GM10847 (cell line): ENCODE measurements around the gene TLR10.

Experiments
- POLR2A ChIP-seq: IDR thresholded peaks from 2 replicates; pipeline ENCODE4 v1.6.1; 2011; ENCODE audit not compliant: insufficient read length; ENCODE audit errors: extremely low read depth

Gene TLR10

DNA sequence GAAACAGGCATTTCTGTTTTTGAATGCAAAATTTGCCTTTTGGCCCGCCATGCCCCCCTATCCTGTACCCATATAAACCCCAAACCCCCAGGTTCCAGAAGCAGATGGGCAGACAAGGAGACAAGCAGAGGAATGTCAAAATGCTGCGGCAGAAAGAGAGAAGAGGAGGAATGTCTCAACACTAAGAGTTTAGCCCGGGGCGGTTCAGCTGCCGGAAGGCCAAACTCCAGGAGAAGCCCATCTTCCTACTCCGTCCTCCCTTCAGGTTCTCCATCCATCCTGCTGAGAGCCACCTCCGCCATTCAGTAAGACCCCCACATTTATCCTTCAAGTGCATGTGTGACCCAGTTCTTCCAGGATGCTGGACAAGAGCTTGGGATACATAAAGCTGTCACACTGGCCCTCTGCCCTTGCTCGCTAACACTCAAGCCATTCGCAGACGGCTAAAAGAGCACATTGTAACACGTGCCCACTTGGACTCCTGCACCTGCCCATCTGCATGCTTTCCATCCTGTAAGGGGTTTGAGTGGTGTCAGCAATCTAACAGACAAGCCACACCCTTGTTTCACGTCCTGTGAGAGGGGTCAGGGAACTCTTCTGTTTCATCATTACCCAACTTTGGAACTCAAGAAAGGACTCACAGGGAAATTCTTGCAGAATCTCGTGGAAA, 31.3 kb downstream of the TLR10 start:
- no peak for TF ChIP-seq POLR2A

DNA sequence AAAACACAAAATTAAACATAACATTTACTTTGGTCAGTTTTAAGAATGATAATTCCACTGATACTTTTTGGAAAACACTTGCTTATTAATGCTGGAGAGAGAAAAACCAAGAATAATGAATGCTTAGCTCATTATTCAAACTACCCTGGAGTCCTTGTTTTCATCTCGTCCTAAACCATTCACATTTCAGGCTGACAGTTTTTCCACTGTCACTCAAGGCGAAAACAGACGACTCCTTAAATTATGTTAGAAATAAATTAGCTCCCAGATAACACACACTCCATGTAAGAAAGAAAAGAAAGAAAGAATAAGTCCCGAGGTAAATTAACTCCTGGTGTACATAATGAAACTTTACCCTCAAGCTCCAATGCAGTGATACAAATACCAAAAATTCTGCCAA, 33.5 kb downstream of the TLR10 start:
- TF ChIP-seq POLR2A = no peak

DNA sequence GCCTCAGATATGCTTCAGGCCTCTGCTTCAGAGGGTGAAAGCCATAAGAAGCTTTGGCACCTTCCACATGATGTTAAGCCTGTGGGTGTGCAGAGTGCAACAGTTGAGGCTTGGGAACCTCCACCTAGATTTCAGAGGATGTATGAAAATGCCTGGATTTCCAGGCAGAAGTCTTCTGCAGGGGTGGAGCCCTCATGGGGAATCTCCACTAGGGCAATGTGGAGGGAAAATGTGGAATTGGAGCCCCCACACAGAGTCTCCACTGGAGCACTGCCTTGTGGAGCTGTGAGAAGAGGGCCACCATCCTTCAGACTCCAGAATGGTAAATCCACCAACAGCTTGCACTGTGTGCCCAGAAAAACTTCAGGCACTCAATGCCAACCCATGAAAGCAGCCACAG, 35.2 kb downstream of the TLR10 start:
- no peak for TF ChIP-seq POLR2A

DNA sequence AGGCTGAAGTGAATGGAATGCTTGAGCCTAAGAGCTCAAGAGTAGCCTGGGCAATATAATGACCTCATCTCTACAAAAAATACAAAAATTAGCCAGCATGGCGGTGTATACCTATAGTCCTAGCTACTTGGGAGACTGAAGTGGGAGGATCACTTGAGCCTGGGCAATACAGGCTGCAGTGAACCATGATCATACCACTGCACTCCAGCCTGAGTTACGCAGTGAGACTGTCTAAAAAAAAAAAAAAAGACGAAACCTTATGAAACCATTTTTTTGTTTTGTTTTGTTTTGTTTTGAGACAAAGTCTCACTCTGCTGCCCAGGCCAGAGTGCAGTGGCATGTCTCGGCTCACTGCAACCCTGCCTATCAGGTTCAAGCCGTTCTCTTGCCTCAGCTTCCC, 36.9 kb downstream of the TLR10 start:
- no peak for TF ChIP-seq POLR2A

DNA sequence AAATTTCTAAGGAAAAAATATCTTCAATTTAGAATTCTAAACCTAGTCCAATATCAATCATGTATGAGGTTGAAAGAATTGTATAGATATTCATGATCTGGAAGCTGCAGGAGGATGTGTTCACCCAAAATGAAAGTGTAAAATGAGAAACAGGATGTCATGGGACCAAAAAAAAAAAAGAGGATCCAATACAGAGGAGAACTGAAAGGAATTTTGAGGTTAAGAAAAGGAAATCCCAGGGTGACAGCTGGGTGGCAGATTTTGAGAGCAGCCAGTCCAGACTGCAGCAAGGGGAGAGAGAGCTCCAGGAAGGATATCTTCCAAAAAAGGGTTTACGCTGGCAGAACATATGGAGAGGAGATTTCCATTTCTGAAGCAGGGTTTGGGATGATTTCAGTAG, 38.9 kb downstream of the TLR10 start:
- TF ChIP-seq POLR2A = no peak

DNA sequence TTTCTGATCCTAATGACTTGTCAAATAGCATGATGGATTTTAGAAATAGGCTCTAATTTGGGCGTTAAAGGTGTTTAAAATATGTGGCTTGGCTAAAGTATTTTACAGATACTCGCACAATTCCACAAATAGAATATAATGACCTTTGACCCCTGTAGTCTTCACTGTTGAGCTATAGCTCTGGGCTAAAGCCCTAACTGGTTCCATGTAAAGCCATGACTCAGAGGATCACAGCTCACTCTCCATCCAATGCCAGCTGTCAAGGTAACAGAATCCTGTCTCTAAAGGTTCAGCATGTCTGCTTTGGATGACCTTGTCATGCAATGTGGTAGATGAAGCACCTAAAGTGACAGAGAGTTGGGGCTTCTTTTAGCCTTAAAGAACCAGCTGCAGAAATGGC, 42.5 kb downstream of the TLR10 start:
- TF ChIP-seq POLR2A = no peak

DNA sequence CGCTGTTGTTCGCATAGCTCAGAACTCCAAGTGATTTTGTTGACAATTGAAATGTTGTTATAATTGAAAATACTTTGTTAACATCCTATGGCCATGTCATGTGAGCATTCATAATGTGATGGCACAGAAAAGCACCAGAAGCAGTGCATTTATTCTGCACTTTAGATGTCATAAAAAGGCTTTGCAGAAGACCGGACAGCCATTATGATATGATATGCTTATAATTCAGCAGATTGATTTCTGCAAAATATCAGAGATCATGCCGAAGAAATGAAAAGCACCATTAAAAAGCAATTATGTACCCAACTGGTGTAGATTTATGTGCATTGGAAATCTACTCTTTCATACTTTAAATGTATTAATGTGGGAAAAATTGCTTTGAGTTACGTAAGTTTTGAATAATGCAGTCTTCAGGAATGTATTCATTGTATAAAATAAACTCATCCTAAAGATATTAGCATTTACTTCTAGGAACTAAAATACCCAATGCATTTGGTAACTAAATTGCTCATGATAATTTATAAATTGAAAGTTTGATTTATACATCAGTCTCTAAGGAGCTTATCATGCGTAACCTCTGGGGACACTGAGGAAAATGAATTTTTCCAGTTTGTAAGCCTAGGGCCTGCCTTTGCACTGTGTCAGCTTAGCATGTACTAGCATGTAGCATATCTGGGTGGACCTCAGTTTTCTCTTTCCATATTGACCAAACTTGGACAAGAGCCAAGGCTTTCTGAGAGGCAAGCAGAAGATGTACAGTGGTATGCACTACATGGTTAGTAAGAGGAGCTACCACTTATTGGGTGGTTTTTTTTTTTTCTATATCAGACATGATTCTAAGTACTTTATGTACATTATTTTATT, 43.6 kb downstream of the TLR10 start:
- no peak for TF ChIP-seq POLR2A

DNA sequence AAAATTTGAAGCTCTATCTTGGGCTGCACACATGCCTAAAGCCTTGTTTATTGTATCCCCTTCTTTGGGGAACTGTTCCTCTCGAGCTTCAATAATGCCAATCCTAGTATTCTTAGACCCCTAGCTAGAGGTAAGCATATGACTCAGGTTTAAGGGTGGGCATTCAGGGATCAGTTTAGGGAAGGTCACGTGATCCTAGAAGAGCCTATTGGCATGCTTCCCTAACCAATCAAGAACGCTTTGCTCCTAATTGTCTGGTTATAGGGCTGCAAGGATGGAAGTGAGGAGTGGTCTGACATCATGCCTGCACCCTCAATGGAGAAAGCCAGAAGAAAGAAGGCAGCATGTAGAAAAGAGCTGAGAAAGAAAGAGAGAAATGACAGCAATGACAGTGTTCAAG, 46.9 kb downstream of the TLR10 start:
- TF ChIP-seq POLR2A = no peak

DNA sequence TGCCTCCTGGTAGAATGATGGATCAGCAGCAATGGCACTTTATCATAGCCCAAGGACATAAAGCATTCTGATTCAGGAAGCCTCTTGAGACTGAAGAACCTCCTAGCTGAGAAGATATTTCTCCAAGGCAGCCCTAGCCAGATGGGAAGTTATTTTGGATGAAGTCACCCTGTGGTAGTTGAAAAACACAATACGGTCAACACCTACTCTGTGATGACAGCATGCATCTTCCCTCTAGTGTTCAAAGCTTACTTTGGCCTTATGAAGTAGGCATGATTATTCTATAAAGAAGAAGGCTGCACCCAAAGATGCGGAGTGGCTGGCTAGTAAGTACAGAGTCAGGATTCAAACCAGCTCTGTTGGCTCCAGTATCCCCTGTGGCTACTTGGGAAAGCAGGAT, 47.9 kb downstream of the TLR10 start:
- no peak for TF ChIP-seq POLR2A

DNA sequence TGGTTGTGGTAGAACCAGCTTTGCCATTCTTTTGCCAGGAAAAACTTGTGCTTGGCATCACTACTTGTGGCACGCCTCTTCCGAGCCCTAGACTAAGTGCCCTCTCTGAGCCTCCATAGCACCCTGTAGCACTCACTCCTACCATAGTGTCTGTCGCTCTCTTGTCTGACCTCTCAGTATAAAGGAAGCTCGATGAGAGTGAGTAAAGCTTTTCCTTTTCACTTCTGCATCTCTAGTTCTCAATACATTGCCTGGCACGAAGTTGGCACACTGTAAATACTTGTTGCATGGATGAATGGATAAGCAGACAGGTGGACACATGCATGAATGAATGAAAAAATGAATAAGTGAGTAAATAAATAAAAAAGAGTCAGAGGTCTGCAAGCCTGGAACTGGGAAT, 48.3 kb downstream of the TLR10 start:
- no peak for TF ChIP-seq POLR2A

DNA sequence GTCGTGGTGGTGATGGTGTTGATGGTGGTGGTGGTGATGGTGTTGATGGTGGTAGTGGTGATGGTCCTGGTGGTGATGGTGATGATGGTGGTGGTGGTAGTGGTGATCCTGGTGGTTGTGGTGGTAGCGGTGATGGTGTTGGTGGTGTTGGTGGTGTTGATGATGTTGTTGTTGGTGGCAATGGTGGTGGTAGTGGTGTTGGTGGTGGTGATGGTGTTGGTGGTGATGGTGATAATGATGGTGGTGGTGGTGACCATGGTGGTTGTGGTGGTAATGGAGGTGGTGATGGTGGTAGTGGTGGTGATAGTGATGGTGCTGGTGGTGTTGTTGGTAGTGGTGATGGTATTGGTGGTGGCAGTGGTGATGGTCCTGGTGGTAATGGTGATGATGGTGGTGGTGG, 49.1 kb downstream of the TLR10 start:
- no peak for TF ChIP-seq POLR2A

DNA sequence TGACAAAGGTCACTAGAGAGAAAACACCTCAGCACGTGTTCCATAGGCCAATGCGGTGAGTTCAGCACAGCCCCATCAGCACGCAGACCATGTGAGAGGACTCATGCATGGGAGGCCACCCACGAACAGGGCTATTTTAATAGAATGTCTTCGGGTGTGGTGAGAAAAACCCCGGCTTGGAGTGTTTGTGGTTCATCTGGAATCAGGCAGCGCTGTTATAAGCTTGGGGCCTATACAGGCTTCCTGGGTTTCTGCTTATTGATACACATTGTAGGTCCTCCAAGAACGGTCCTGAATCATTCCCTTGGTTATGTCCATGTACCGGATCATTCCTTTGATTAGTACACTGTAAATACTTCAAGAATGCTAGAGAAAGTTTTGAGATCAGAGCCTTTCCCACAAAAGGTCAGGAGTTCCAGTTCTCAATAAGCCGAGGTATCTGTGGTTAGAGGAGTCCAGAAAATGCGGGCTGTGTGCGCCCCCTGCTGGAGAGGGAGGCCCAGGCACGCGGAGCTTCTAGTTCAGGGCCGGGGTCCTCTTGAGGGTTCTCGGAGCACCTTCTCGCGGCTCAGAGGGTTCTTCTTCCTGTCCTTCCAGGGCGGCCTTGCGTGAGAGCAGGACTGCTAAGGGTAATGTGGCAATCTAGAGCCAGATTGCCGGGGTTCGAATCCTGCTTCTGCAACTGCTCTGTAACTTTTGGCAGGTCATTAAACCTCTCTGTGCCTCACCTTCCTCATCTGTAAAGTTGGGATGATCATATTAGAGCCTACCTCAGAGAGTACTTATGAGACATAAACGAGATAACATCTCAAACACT, 51.8 kb downstream of the TLR10 start:
- TF ChIP-seq POLR2A = no peak

DNA sequence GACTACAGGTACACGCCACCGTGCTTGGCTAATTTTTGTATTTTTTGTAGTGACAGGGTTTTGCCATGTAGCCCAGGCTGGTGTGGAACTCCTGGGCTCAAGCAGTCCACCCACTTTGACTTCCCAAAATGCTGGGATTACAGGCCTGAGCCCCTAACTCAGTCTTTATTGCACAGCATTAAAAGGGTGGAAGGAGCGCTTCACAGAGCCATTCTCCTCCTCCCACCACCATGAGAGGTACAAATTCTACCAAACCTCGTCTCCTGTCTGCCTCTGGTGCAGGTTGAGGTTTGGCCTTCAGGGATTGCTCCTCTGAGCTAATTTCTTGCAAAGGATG, 52.3 kb downstream of the TLR10 start:
- no peak for TF ChIP-seq POLR2A

DNA sequence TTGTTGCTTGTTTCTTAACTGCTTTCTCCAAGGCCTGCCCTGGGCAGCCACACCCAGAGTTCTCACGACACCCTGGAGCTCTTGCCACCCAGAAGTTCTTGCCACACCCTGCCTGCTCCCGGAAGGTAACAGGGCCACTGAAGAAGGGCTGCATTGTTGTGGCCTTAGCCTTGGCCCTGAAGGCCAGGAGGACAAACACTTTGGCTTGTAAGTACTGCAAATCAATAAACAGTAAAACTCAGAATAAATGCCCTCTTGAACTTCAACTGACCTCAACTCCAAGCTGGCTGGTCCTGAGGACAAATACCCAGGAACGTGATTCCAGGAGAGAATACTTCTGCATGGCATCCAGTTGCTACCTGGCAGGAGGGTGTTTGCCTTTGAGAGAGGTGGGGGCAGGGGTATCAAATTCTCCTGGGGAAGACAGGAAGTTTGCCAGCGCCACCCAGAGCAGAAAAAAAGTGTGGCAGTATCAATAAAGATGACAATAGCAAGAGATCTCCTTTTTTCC, 54.1 kb downstream of the TLR10 start:
- no peak for TF ChIP-seq POLR2A

DNA sequence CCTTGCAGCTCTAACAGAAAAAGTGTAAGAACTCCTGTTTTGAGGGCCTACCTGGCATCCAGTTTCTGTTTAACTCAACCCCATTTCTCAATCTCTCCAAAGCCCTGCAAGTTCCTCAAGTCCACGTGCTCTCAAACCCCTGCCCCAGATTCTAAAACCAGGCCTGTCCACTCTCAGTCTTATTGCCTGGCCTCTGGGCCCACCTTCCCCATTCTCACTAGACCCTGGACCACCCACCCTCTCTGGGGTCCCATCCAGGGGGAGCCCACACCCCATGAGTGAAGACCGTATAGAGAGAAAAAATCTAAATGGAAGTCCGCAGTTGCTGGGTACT, 58.3 kb downstream of the TLR10 start:
- TF ChIP-seq POLR2A = no peak

DNA sequence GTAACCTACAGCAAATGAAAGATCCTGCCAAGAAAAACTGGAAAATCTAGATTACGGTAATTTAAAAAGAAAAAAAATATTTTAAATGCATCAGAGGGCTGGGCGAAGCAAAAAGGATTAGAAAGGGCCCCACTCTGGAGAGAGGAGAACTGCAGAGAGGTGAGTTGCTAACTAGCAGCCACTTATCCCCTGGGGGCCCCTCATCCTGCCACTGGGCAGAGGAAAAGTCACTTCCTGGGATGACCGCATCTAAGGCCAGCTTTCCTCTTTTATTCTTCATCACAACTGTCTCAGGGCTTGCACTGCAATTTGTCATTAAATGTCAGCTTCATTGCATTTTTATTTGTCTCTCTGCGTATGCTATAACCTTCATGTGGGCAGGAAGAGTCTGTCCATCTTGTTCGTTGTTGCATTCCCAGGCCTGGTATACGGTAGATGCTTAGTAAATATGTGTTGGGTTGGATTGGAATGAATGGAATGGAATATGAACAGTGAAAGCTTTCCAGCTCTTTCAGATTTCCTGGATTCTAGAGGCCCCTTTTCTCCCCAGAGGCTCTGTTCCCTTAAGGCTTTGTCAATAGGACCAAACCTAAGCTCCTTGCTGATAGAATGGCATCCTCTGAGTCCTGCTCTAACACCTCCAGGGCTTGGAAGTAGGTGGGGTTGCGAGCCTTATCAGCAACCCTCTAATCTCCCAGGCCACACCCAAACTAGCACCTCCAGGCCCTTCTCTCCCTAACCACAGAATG, 58.9 kb downstream of the TLR10 start:
- TF ChIP-seq POLR2A = no peak

DNA sequence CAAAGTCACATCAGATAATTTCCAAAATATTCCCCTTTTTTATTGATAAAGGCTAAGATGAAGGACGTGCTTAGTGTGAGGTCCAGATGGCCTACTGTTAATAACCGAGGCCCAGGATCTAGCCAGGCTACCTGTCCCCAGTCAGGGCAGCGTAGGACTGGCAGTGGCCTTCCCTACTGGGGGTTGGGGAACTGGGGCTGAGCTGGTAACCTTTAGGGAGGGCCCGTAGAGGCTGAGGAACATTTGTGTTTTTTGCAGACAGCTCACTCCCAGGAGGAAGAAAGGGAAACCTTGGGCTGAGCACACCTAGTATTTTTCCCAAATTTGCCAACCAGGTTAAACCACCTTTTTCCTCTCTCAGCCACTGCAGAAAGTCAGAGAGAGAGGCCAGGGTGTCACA, 59.7 kb downstream of the TLR10 start:
- no peak for TF ChIP-seq POLR2A
